IPS-NIHi7 (cell line): ENCODE data around the gene IMPA2.
"Not testable (repeated sequence)": the region's sequence is repeated elsewhere in the genome, so short reads cannot be mapped to it uniquely, and the experiment has no call there.

ENCODE experiments used
- DNase-seq: peaks from one replicate; pipeline ENCODE4 v3.0.0; 2012; ENCODE audit warnings: mixed read lengths; ENCODE audit errors: extremely low spot score

Gene IMPA2

GRCh38 chr18:12072996-12073395 is 91.7 kb downstream of the IMPA2 start:
- DNase-seq: no peak

GRCh38 chr18:12074736-12075135 is 93.4 kb downstream of the IMPA2 start:
- no peak for DNase-seq

- peak; percentile 80 for DNase-seq
Observed at GRCh38 chr18:12076424-12077140, 95.3 kb downstream of the IMPA2 start.

GRCh38 chr18:12077994-12078393 is 96.7 kb downstream of the IMPA2 start:
- DNase-seq: not testable (repeated sequence)

GRCh38 chr18:12079491-12080237 is 98.4 kb downstream of the IMPA2 start:
- no peak for DNase-seq
